ENCODE data around the gene TOB1.
"Not testable (repeated sequence)": the region's sequence is repeated elsewhere in the genome, so short reads cannot be mapped to it uniquely, and the experiment has no call there.

TOB1 gene

DNA sequence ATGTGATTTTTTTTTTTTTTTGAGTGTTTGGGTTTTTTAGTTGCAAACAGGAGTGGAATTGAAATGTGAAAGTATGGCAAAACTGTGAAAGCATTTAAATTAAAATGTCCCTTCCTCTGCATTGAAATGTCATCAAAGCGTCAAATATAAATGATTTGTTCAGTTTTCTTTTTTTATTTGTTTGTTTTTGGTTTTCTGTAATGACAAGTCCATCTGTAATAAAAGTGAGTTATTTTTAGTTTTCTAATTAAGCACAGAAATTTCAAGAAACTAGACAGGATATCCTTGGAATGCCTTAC, 1.9 kb upstream of the TOB1 start:
- DNase-seq, result no peak

- DNase-seq, result peak; percentile 93 to 95 (median 94)
Measured at GRCh38 chr17:50867363-50868139, 1.4 kb upstream of the TOB1 start.

- DNase-seq, result peak; percentile 59 to 73 (median 67)
Measured at GRCh38 chr17:50866950-50867362, 802 bp upstream of the TOB1 start.

DNA sequence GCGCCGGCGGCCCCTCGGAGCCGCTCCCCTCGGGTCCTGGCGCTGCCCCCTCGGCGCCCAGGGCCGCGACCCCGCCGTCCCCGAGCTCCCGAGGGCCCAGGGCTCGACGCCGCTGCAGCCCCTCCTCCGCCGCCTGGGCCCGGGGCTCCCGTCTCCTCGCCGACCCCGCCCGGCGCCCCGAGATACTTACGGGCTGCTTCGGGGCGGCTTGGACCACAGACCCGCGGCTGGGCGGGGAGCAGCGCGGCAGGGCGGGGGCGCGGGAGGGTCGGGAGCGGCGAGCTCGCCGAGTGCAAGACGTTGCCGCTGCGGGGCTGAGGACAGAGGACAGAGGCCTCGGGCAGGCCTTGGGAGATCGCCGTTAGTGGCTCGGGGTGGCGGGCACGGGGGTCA, 290 bp downstream of the TOB1 start:
- DNase-seq, result no peak

DNA sequence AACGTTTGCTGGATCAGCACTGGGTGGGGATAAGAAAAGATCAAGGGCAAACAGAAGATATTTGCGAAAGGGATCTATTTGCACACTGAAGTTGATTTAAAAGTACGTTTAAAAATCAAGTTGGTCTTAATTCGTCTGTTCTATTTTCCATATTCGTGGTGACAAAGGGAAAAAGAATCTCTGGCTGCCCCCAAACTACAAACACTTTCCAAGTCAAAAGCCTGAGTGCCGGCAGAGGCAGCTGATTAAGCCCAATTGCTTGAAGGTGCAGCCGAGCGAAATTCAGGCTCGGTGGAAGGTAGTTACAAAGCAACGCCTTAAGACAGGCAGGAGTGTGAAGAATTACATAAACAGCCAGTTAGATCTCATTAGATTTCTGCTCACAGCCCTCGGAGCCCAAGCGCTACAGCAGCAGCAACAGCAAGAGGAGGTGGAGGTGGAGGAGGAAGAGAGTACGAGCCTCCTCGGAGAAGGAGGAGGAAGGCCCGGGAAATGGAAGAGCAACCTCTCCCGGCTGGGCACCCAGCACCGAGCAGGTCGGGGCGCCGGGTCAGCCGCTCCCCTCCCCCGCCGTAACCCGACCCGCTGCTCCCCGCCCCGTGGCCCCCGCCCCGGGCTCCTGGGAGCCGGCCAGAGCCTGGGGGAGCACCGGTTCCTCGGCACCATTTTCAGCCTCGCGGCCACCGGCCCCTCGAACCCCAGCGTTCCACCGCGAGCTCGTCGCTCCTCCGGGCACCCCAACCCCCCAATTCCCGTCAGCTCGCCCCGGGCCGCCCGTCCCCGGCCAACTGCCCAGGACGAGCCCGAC, 890 bp downstream of the TOB1 start:
- DNase-seq, result peak; percentile 50 to 62 (median 51)

DNA sequence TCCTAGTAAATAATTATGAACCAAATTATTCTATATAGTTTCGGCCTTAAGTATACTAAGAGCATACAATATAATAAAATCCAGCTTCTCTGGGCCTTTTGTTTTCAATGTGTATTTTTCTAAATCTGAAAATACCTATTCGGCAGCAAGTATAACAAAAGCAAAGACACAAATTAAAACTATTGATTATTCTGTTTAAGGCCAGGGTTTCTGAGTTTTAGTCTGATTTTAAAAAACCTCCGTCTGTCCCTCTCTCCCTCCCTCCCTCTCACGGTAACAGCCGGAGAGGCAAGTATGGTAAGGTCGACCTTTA, 1.5 kb downstream of the TOB1 start:
- DNase-seq, result no peak

DNA sequence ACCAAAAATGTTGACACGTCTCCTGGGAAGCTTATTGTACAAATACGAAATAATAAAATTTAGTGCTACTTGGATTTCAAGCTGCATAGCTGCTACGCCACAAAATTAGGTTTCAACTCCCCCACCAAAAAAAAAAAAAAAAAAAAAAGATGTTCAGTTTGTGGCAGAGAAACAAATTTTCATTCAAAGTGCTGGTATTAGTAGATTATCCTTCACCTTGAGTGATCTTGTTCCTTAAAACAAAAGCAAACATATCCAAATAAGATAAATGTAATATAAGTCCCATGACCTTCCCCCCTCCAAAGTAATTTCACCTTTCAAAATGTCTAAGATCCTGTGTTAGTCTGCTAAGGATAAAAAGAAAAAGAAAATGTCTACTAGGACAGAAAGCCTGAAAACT, 2.2 kb downstream of the TOB1 start:
- no peak for DNase-seq

DNA sequence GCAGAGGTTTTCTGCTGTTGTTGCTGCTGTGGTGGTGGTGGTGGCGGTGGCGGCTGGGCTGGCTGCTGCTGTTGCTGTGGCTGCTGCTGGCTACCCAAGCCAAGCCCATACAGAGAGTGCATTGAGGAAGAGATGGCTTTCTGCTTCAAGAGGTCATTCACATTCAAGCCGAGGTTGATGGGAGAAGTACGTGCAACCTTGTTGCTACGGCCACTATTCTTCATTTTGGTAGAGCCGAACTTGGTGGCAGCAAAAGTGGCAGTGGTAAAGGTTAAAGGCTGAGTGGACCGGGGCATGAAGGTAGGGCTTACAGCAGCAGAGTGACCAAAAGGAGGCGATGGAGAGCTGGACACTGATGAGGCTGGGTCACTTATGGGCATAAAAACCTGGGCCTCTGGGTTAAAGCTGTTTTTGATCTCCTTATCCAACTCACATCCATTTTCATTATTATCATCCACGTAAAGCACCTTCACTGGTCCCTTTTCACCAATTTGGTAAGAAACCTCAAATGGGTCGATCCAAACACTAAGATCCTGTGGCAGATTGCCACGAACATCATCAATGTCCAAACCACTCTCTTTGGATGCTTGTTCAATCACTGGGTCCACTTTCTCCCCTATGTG, 2.8 kb downstream of the TOB1 start:
- DNase-seq, result peak; percentile 69 to 79 (median 74)

DNA sequence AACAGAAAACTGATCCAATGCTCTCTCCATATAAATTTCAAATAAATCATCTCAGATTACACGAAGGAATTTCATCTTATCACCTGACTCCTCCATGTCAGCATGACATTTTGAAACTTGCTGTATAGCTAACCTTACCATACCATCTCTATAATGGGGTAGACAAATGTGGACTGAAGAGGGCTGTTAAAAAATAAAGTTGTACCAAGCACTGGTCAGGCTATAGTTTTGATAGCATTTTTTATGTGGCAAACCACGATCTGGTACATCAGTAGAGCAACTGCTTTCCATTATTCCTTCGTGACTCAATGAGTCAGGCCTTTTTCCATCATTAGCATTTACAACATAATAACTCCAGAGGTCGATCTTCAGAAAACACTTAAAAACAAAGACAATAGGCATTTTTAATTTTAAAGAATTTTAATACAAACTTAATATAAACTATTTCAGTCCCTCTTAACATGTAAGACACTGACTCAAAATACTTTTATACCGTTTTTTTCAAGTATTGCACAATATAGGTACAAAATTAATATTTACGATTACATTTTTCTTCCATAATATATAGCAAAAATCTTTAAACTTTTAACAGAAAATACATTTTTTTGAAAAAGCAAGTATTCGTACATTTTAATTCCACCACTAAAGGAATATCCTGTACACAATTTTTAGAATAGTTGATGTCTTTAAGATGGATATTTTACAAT, 4.2 kb downstream of the TOB1 start:
- no peak for DNase-seq

DNA sequence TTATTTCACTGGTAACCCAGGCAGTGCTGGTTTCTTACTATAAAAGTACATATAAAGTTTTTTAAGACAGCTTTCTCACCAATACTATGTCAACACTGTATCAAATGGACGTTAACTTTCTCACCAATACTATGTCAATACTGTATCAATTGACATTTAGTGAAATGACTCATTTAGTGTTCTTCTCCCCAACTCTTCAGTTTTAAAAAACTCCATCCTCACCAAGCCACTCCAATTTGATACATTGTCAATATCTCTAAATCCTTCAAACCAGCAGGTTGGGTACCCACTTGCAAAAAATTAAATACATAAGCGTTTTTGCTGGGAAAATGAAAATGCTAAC, 4.8 kb downstream of the TOB1 start:
- DNase-seq, result no peak

DNA sequence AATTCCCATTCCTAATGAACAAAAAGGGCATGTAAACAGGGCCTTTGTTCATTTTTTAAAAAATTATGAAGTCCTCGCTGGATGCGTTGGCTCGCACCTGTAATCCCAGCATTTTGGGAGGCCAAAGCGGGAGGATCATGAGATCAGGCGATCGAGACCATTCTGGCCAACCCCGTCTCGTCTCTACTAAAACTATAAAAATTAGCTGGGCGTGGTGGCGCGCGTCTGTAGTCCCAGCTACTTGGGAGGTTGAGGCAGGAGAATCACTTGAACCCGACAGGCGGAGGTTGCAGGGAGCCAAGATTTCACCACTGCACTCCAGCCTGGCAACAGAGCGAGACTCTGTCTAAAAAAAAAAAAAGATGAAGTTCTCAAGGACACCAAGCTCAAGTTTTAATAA, 6.4 kb downstream of the TOB1 start:
- DNase-seq, result not testable (repeated sequence)

GRCh38 chr17:50858486-50859225, 7.5 kb downstream of the TOB1 start:
- DNase-seq, result no peak

GRCh38 chr17:50856431-50856830, 9.7 kb downstream of the TOB1 start:
- no peak for DNase-seq

GRCh38 chr17:50855708-50856330, 10.3 kb downstream of the TOB1 start:
- no peak for DNase-seq

- no peak for DNase-seq
Measured at GRCh38 chr17:50853781-50854180, 12.4 kb downstream of the TOB1 start.

DNA sequence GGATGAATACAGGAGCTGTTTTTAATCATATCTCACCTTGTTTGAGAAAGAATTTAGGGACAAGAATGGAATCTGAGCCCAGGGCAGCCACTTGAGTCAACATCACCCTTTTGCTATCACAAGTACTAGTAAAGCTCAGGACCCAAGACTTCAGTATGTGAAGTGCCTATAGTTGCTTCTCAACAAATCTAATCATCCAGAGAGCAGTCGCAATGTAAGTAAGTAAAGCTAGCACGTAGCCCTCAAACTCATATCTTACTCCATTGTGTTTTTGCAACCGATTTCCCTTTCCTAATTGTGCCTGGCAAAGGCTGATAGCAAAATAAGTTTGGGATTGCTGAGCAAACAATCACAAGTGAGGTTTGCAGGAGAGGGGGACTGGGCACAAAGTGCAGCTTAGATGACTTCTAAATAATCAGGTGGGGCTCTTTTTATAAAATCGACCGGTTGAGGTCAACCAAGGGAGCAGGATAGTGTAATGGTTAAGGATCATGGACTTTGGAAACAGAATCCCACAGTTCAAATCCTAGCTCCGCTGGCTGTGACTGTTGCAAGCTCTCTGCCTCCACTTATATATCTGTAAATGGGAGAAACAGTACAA, 13.0 kb downstream of the TOB1 start:
- DNase-seq, result no peak

GRCh38 chr17:50850640-50851039, 15.5 kb downstream of the TOB1 start:
- no peak for DNase-seq

DNA sequence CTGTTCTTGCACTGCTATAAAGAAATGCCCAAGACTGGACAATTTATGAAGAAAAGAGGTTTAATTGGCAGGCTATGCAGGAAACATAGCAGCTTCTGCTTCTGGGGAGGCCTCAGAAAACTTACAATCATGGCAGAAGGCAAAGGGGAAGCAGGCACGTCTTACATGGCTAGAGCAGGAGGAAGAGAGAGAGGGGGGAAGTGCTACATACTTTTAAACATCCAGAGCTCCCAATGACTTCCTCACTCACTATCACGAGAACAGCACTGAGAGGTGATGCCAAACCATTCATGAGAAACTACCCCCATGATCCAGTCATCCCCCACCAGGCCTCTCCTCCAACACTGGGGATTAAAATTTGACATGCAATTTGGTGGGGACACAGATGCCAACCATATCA, 17.4 kb downstream of the TOB1 start:
- DNase-seq, result peak; percentile 32 to 66 (median 50)

DNA sequence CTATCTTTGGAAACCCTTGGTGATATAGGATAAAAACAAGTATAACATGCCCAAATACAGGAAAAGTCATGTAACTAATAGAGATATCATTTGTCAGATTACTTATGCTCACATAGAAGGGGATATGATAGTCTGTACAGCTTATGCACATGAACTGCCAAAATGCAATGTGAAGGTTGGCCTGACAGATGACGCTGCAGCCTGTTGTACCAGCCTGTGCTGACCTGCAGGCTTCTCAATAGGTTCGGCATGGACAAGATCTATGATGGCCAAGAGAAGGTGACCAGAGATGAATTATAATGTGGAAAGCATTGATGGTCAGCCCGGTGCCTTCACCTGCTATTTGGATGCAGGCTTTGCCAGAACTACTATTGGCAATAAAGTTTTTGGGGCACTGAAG, 18.1 kb downstream of the TOB1 start:
- no peak for DNase-seq

DNA sequence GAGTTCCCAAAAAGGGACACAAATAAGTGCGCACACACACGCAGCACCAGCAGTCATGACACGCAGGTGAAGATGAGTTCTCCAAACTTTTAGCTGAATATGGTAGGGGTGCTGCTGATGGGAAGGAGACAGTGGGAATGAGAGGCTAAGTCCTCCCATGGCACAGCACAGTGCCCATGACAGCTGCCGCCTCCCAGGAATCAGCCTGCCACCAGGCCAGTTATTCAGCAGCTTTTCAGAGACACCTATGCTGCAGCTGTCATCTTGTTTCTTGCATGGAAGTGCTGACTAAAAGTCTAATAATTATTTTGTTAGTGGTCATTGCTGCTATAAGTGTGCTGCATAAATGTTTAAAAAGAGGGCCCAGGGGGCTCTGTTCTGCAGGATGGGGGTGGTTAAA, 18.6 kb downstream of the TOB1 start:
- no peak for DNase-seq

- DNase-seq, result no peak
Measured at GRCh38 chr17:50845240-50846147, 20.7 kb downstream of the TOB1 start.

Measured in suppressor macrophage treated with lipopolysaccharide for 1 hour (primary cell).